ENCODE results near the gene SRP14. TPM values are rescaled to one million over a fixed set of nuclear protein-coding genes. Genes with fewer than 3 reads are reported as not detected.

SRP14 gene
- polyA plus RNA-seq, 2 of the 4 experiments (the other 2 are of a cell fraction) = 306 to 374 TPM

DNA sequence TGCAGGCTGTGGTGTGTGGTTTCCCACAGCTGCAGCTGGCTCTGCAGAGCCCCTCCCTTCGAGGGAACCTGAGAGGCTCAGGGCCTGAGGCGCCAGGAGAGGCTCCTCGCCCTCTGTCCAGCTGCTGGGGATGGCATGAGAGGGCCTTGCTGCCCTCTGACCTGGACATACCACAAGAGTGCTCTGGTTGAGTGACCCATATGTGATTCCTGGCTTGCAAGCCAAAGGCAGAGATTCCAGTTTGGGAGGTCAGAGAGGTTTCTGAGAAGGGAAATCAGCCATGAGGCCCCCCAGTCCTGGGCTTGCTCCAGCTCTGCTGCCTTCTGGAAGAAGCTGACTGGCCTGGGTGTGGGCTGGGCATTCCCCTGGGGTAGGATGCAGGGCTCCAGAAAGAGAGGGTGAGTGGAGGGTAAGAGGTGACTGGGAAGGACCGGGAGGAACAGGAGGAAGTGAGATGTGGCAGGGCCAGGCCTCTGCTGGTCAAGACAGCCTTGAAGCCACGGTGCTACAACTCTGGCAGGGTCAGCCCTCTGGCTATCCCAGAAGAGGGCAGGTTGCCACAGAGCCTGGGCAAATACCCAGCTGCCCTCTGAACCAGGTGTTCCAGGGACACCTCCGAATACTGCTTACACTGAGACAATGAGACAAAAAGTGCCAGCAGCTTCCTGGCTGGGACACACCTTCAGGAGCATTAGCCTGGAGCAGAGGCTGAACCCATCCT, 16.0 kb upstream of the SRP14 start:
- DNase-seq (ENCODE audit: low read depth in 1 of 2, low spot score in 1 of 2) = no peak
- TF ChIP-seq SMC3 (IDR thresholded peaks at IDR 0.05) (no peak), HOXB5 (CRISPR knock-in tag; IDR thresholded peaks at IDR 0.05) (no peak), MYC (IDR thresholded peaks at IDR 0.05; ENCODE audit: borderline replicate concordance, low read length) (no peak), EP300 (IDR thresholded peaks at IDR 0.05) (no peak), RFX5 (IDR thresholded peaks at IDR 0.05) (no peak), JUNB (IDR thresholded peaks at IDR 0.05) (no peak), BHLHE40 (IDR thresholded peaks at IDR 0.05; ENCODE audit: low read depth, low read length) (no peak), HEYL (CRISPR knock-in tag; IDR thresholded peaks at IDR 0.05) (no peak), FOSB (CRISPR knock-in tag; IDR thresholded peaks at IDR 0.05) (no peak), HOXA7 (CRISPR knock-in tag; IDR thresholded peaks at IDR 0.05) (no peak)
- TF ChIP-seq, protein P1, sequence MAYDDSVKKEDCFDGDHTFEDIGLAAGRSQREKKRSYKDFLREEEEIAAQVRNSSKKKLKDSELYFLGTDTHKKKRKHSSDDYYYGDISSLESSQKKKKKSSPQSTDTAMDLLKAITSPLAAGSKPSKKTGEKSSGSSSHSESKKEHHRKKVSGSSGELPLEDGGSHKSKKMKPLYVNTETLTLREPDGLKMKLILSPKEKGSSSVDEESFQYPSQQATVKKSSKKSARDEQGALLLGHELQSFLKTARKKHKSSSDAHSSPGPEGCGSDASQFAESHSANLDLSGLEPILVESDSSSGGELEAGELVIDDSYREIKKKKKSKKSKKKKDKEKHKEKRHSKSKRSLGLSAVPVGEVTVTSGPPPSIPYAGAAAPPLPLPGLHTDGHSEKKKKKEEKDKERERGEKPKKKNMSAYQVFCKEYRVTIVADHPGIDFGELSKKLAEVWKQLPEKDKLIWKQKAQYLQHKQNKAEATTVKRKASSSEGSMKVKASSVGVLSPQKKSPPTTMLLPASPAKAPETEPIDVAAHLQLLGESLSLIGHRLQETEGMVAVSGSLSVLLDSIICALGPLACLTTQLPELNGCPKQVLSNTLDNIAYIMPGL (CRISPR knock-in tag; IDR thresholded peaks at IDR 0.05; ENCODE audit: borderline replicate concordance) = no peak
- TF ChIP-seq, protein P2, sequence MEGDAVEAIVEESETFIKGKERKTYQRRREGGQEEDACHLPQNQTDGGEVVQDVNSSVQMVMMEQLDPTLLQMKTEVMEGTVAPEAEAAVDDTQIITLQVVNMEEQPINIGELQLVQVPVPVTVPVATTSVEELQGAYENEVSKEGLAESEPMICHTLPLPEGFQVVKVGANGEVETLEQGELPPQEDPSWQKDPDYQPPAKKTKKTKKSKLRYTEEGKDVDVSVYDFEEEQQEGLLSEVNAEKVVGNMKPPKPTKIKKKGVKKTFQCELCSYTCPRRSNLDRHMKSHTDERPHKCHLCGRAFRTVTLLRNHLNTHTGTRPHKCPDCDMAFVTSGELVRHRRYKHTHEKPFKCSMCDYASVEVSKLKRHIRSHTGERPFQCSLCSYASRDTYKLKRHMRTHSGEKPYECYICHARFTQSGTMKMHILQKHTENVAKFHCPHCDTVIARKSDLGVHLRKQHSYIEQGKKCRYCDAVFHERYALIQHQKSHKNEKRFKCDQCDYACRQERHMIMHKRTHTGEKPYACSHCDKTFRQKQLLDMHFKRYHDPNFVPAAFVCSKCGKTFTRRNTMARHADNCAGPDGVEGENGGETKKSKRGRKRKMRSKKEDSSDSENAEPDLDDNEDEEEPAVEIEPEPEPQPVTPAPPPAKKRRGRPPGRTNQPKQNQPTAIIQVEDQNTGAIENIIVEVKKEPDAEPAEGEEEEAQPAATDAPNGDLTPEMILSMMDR (IDR thresholded peaks at IDR 0.05) = no peak
- FAIRE-seq = no peak
- H3K4me1 ChIP-seq = peaks cover 7% of the 10 kb centered on the region; the same call in 1 of the 3 replicates
- H3K4me2 ChIP-seq = no peak overlapping the region
- 0 out of 6 replicates have a peak overlapping the region, but pooled peaks of 1 of the 2 experiments have one; percentile 17 for H3K27ac ChIP-seq
- no peak overlapping the region for H3K4me3 ChIP-seq
- ATAC-seq = no peak
- CTCF ChIA-PET = interaction anchor here (1.0 to 3.1 kb wide), 5 partner anchors 9 to 220 kb away, joined by 3 to 10 read pairs (median 6); no protein-coding TSS in a partner anchor
- POLR2A ChIA-PET = no interaction called here
- H3K9me3 ChIP-seq = no peaks in the 10 kb centered on the region
- WGBS (ENCODE audit: missing lambda C conversion rate) = 67% methylated on average over 3 of the region's 6 CpGs

DNA sequence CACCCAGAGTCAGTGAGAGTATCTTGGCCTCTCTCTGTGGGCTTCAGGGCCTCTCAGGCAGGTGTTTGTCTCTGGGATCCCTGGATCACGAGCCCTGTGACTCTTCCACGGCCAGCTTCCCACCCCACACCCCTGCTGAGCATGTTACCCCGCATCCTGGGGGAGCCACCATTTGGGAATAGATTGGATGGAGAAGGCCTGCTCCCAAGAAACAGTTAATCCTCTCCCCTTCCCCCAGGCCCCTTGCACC, 15.5 kb upstream of the SRP14 start:
- peaks cover 7% of the 10 kb centered on the region; the same call in 1 of the 3 replicates for H3K4me1 ChIP-seq
- DNase-seq (ENCODE audit: low read depth in 1 of 2, low spot score in 1 of 2) (no peak), FAIRE-seq (no peak), ATAC-seq (no peak)
- no peak overlapping the region for H3K4me2 ChIP-seq
- WGBS (ENCODE audit: missing lambda C conversion rate) = 74% methylated on average over 3 of the region's 3 CpGs
- no peak overlapping the region for H3K27ac ChIP-seq
- ChIA-PET CTCF (interaction anchor here (1.0 to 3.1 kb wide), 3 partner anchors 9 to 163 kb away, joined by 4 to 10 read pairs (median 6); no protein-coding TSS in a partner anchor), POLR2A (no interaction called here)
- H3K9me3 ChIP-seq = no peaks in the 10 kb centered on the region
- H3K4me3 ChIP-seq = no peak overlapping the region
- TF ChIP-seq, protein P3, sequence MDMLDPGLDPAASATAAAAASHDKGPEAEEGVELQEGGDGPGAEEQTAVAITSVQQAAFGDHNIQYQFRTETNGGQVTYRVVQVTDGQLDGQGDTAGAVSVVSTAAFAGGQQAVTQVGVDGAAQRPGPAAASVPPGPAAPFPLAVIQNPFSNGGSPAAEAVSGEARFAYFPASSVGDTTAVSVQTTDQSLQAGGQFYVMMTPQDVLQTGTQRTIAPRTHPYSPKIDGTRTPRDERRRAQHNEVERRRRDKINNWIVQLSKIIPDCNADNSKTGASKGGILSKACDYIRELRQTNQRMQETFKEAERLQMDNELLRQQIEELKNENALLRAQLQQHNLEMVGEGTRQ (IDR thresholded peaks at IDR 0.05) = no peak
- TF ChIP-seq JUNB (IDR thresholded peaks at IDR 0.05) (no peak), NFE2L2 (conservative IDR thresholded peaks at IDR 0.05; ENCODE audit: low read length) (no peak), HOXA7 (CRISPR knock-in tag; IDR thresholded peaks at IDR 0.05) (no peak)
- TF ChIP-seq, protein P4, sequence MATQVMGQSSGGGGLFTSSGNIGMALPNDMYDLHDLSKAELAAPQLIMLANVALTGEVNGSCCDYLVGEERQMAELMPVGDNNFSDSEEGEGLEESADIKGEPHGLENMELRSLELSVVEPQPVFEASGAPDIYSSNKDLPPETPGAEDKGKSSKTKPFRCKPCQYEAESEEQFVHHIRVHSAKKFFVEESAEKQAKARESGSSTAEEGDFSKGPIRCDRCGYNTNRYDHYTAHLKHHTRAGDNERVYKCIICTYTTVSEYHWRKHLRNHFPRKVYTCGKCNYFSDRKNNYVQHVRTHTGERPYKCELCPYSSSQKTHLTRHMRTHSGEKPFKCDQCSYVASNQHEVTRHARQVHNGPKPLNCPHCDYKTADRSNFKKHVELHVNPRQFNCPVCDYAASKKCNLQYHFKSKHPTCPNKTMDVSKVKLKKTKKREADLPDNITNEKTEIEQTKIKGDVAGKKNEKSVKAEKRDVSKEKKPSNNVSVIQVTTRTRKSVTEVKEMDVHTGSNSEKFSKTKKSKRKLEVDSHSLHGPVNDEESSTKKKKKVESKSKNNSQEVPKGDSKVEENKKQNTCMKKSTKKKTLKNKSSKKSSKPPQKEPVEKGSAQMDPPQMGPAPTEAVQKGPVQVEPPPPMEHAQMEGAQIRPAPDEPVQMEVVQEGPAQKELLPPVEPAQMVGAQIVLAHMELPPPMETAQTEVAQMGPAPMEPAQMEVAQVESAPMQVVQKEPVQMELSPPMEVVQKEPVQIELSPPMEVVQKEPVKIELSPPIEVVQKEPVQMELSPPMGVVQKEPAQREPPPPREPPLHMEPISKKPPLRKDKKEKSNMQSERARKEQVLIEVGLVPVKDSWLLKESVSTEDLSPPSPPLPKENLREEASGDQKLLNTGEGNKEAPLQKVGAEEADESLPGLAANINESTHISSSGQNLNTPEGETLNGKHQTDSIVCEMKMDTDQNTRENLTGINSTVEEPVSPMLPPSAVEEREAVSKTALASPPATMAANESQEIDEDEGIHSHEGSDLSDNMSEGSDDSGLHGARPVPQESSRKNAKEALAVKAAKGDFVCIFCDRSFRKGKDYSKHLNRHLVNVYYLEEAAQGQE (IDR thresholded peaks at IDR 0.05) = no peak

All from A549 (cell line).